Astrocyte (in vitro differentiated cells and primary cell): ENCODE data around the gene CLEC18C. TPM values are rescaled to one million over a fixed set of nuclear protein-coding genes. Genes with fewer than 3 reads are reported as not detected.

Experiments
- DNase-seq: peaks from one replicate; pipeline ENCODE4 v3.0.0-alpha.2; 2010; ENCODE audit warnings: low read depth
- FAIRE-seq: peaks from 2 replicates; lab custom pipeline; 2011; peaks lifted over from hg19 to GRCh38; lab: Jason Lieb, UNC
- H2AFZ ChIP-seq: 2 replicates; pipeline ENCODE4 v1.6.0; 2012; ENCODE audit warnings: low read depth, low read length, inconsistent platforms
- H3K27ac ChIP-seq: 2 replicates; pipeline ENCODE4 v1.5.1; 2011; ENCODE audit warnings: low read depth, low read length, inconsistent platforms
- H3K27me3 ChIP-seq: 2 replicates; pipeline ENCODE4 v1.6.0; 2011; ENCODE audit warnings: low read length, inconsistent platforms; ENCODE audit not compliant: insufficient read depth
- H3K36me3 ChIP-seq: 2 replicates; pipeline ENCODE4 v1.5.1; 2011; ENCODE audit warnings: low read length, inconsistent platforms; ENCODE audit not compliant: insufficient read depth
- H3K4me1 ChIP-seq: 2 replicates; pipeline ENCODE4 v1.5.1; 2011; ENCODE audit warnings: low read length, inconsistent platforms; ENCODE audit not compliant: insufficient read depth
- H3K4me2 ChIP-seq: 2 replicates; pipeline ENCODE4 v1.6.0; 2012; ENCODE audit warnings: low read length, inconsistent platforms
- H3K4me3 ChIP-seq: 2 replicates; pipeline ENCODE4 v1.5.1; 2011; ENCODE audit warnings: low read depth, mild to moderate bottlenecking, low read length, inconsistent platforms; ENCODE audit not compliant: insufficient read depth
- H3K79me2 ChIP-seq: 2 replicates; pipeline ENCODE4 v1.6.0; 2012; ENCODE audit warnings: mild to moderate bottlenecking, low read length, inconsistent platforms; ENCODE audit not compliant: insufficient read depth
- H3K9ac ChIP-seq: 2 replicates; pipeline ENCODE4 v1.6.0; 2012; ENCODE audit warnings: mild to moderate bottlenecking, low read length, inconsistent platforms
- H3K9me3 ChIP-seq: 2 replicates; pipeline ENCODE4 v1.5.1; 2012; ENCODE audit warnings: low read depth, mild to moderate bottlenecking, low read length, inconsistent platforms; ENCODE audit not compliant: insufficient read depth
- H4K20me1 ChIP-seq: 2 replicates; pipeline ENCODE4 v1.6.0; 2012; ENCODE audit warnings: low read length, inconsistent platforms; ENCODE audit not compliant: insufficient read depth
- H3K27ac Mint-ChIP-seq: one replicate; pipeline ENCODE4 v1.8.0; 2021; ENCODE audit warnings: mild to moderate bottlenecking, mixed read lengths; ENCODE audit not compliant: unreplicated experiment
- H3K27me3 Mint-ChIP-seq: one replicate; pipeline ENCODE4 v1.8.0; 2021; ENCODE audit warnings: low read depth, mixed read lengths; ENCODE audit not compliant: unreplicated experiment
- H3K36me3 Mint-ChIP-seq: one replicate; pipeline ENCODE4 v1.8.0; 2021; ENCODE audit warnings: low read depth, mixed read lengths; ENCODE audit not compliant: unreplicated experiment
- H3K4me1 Mint-ChIP-seq: one replicate; pipeline ENCODE4 v1.8.0; 2021; ENCODE audit warnings: low read depth, mixed read lengths; ENCODE audit not compliant: unreplicated experiment
- H3K4me3 Mint-ChIP-seq: one replicate; pipeline ENCODE4 v1.8.0; 2021; ENCODE audit warnings: mild to moderate bottlenecking, moderate library complexity, mixed read lengths; ENCODE audit not compliant: unreplicated experiment
- H3K9me3 Mint-ChIP-seq: one replicate; pipeline ENCODE4 v1.8.0; 2021; ENCODE audit warnings: mild to moderate bottlenecking, mixed read lengths; ENCODE audit not compliant: unreplicated experiment
- EZH2 ChIP-seq: IDR thresholded peaks from 2 replicates; pipeline ENCODE4 v1.6.1; 2012; ENCODE audit warnings: mild to moderate bottlenecking, low read length, inconsistent platforms; ENCODE audit not compliant: insufficient read depth
- total RNA-seq: library from RNA; stranded (reverse); gene quantifications from 2 replicates; pipeline ENCODE4 v1.2.1, GENCODE V29; 2021
- TF ChIP-seq, protein P1 (sequence below): IDR thresholded peaks from 2 replicates; pipeline ENCODE4 v1.5.1; 2011; ENCODE audit warnings: low read depth, mild to moderate bottlenecking, inconsistent platforms, low read length, moderate library complexity; ENCODE audit not compliant: insufficient read depth

The CLEC18C gene
- total RNA-seq, 1 donor from 2014 or later = 1.4 TPM

DNA sequence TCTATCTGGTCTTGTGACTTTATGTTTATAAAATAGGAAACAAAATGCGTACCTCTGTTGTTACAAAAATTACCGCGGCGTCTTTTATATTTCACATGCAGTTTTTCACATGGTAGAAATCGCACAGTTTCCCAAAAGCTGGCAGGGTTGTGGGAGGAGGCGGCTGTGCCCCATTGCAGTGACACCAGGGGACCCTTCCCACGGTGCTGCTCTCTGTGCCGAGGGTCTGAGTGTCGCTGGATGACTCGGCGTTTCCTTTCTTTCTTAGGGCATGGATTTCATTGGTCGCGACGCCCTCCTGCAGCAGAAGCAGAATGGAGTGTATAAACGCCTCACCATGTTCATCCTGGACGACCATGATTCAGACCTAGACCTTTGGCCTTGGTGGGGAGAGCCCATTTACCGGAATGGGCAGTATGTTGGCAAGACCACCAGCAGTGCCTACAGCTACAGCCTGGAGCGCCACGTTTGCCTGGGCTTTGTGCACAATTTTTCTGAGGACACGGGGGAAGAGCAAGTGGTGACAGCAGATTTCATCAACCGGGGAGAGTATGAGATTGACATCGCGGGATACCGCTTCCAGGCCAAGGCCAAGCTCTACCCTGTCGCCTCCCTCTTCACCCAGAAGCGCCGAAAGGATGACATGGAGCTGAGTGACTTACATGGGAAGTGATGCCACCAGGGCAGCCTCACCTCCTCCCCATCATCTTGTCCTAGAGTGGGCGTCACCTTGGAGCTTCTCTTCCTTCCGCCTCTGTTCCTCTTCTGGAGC, 17.2 kb upstream of the CLEC18C start:
- H3K4me3 Mint-ChIP-seq = no peak overlapping the region
- no peak for FAIRE-seq
- no peaks in the 10 kb centered on the region for H3K27me3 ChIP-seq

DNA sequence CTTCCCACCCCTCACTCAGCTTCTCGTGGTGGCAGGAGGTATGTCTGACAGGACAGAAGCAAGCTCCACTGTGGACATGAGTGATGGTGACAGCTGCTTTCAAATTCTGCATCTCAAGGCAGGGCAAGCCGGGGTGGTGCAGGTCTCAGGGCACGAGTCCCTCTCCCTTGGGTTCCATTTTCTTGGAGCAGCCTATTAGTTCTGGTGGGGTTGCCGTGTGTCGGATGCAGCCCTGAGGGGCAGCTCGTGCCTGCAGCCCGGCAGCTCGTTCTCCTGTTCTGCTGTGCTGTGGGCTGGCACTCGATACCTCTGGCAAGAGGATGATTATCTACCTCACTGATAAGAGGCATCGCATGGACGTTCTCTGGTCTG, 16.5 kb upstream of the CLEC18C start:
- H2AFZ ChIP-seq = no peak overlapping the region
- FAIRE-seq (no peak), DNase-seq (no peak)
- TF ChIP-seq, protein P1, sequence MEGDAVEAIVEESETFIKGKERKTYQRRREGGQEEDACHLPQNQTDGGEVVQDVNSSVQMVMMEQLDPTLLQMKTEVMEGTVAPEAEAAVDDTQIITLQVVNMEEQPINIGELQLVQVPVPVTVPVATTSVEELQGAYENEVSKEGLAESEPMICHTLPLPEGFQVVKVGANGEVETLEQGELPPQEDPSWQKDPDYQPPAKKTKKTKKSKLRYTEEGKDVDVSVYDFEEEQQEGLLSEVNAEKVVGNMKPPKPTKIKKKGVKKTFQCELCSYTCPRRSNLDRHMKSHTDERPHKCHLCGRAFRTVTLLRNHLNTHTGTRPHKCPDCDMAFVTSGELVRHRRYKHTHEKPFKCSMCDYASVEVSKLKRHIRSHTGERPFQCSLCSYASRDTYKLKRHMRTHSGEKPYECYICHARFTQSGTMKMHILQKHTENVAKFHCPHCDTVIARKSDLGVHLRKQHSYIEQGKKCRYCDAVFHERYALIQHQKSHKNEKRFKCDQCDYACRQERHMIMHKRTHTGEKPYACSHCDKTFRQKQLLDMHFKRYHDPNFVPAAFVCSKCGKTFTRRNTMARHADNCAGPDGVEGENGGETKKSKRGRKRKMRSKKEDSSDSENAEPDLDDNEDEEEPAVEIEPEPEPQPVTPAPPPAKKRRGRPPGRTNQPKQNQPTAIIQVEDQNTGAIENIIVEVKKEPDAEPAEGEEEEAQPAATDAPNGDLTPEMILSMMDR = no peak
- TF ChIP-seq EZH2 = no peak
- peaks cover 3% of the 10 kb centered on the region for H3K4me1 ChIP-seq
- H3K9me3 Mint-ChIP-seq = no peaks in the 10 kb centered on the region
- peaks cover 4% of the 10 kb centered on the region for H3K4me1 Mint-ChIP-seq
- no peak overlapping the region for H3K27ac Mint-ChIP-seq
- no peaks in the 10 kb centered on the region for H3K27me3 ChIP-seq
- peaks cover 29% of the 10 kb centered on the region for H3K36me3 Mint-ChIP-seq
- H3K9ac ChIP-seq = no peak overlapping the region
- H3K4me3 Mint-ChIP-seq = no peak overlapping the region
- no peaks in the 10 kb centered on the region for H3K79me2 ChIP-seq
- no peaks in the 10 kb centered on the region for H3K27me3 Mint-ChIP-seq
- H3K4me3 ChIP-seq = no peak overlapping the region
- no peak overlapping the region for H3K27ac ChIP-seq
- H3K36me3 ChIP-seq = peaks cover 27% of the 10 kb centered on the region
- H4K20me1 ChIP-seq = peaks cover 16% of the 10 kb centered on the region
- no peak overlapping the region for H3K4me2 ChIP-seq
- H3K9me3 ChIP-seq = no peaks in the 10 kb centered on the region

More for the DNA sequence above, 17.2 kb upstream of the CLEC18C start:
- Histone ChIP-seq H3K9ac (no peak overlapping the region), H3K27ac (no peak overlapping the region), H3K36me3 (peaks cover 27% of the 10 kb centered on the region), H3K4me3 (no peak overlapping the region), H4K20me1 (peaks cover 9% of the 10 kb centered on the region), H3K4me1 (no peaks in the 10 kb centered on the region), H3K79me2 (no peaks in the 10 kb centered on the region), H3K9me3 (no peaks in the 10 kb centered on the region), H3K4me2 (no peak overlapping the region), H2AFZ (no peak overlapping the region)
- no peak for DNase-seq
- no peaks in the 10 kb centered on the region for H3K27me3 Mint-ChIP-seq
- H3K9me3 Mint-ChIP-seq = no peaks in the 10 kb centered on the region
- no peaks in the 10 kb centered on the region for H3K4me1 Mint-ChIP-seq
- peaks cover 26% of the 10 kb centered on the region for H3K36me3 Mint-ChIP-seq
- no peak overlapping the region for H3K27ac Mint-ChIP-seq
- TF ChIP-seq, protein P1 = no peak
- TF ChIP-seq EZH2 = no peak
